ENCODE measurements around the gene SLC39A13. TPM values are rescaled to one million over a fixed set of nuclear protein-coding genes. Genes with fewer than 3 reads are reported as not detected.

Gene SLC39A13
- total RNA-seq, 1 donor from 2014 or later: 18.2 TPM

- H3K27me3 ChIP-seq (ENCODE audit: control insufficient read depth, insufficient read depth, low read length): no peaks in the 10 kb centered on the region
- no peak for TF ChIP-seq CTCF (IDR thresholded peaks at IDR 0.05; ENCODE audit: insufficient read depth, low read length, severe bottlenecking)
- peak; percentile 68 for DNase-seq (ENCODE audit: low read depth)
- no peaks in the 10 kb centered on the region for H3K36me3 ChIP-seq (ENCODE audit: control insufficient read depth, insufficient read depth, low read length)
- FAIRE-seq: no peak
- no peak overlapping the region for H3K4me3 ChIP-seq (ENCODE audit: low read depth, low read length)
These were observed 19.5 kb upstream of the SLC39A13 start for GRCh38 chr11:47388697-47389576.

GRCh38 chr11:47389577-47390421, 18.6 kb upstream of the SLC39A13 start:
- H3K4me3 ChIP-seq (ENCODE audit: low read depth, low read length): no peak overlapping the region
- no peaks in the 10 kb centered on the region for H3K36me3 ChIP-seq (ENCODE audit: control insufficient read depth, insufficient read depth, low read length)
- TF ChIP-seq CTCF (IDR thresholded peaks at IDR 0.05; ENCODE audit: insufficient read depth, low read length, severe bottlenecking): no peak
- H3K27me3 ChIP-seq (ENCODE audit: control insufficient read depth, insufficient read depth, low read length): no peaks in the 10 kb centered on the region
- no peak for DNase-seq (ENCODE audit: low read depth)
- no peak for FAIRE-seq

GRCh38 chr11:47390422-47390760, 18.0 kb upstream of the SLC39A13 start:
- Histone ChIP-seq H3K4me3 (ENCODE audit: low read depth, low read length) (no peak overlapping the region), H3K36me3 (ENCODE audit: control insufficient read depth, insufficient read depth, low read length) (no peaks in the 10 kb centered on the region), H3K27me3 (ENCODE audit: control insufficient read depth, insufficient read depth, low read length) (no peaks in the 10 kb centered on the region)
- no peak for TF ChIP-seq CTCF (IDR thresholded peaks at IDR 0.05; ENCODE audit: insufficient read depth, low read length, severe bottlenecking)
- no peak for FAIRE-seq
- no peak for DNase-seq (ENCODE audit: low read depth)

GRCh38 chr11:47391077-47391583, 17.3 kb upstream of the SLC39A13 start:
- H3K36me3 ChIP-seq (ENCODE audit: control insufficient read depth, insufficient read depth, low read length): no peaks in the 10 kb centered on the region
- no peaks in the 10 kb centered on the region for H3K27me3 ChIP-seq (ENCODE audit: control insufficient read depth, insufficient read depth, low read length)
- no peak overlapping the region for H3K4me3 ChIP-seq (ENCODE audit: low read depth, low read length)
- TF ChIP-seq CTCF (IDR thresholded peaks at IDR 0.05; ENCODE audit: insufficient read depth, low read length, severe bottlenecking): no peak
- no peak for FAIRE-seq
- no peak for DNase-seq (ENCODE audit: low read depth)

- DNase-seq (ENCODE audit: low read depth) (no peak), FAIRE-seq (no peak)
- TF ChIP-seq CTCF (IDR thresholded peaks at IDR 0.05; ENCODE audit: insufficient read depth, low read length, severe bottlenecking): no peak
- Histone ChIP-seq H3K4me3 (ENCODE audit: low read depth, low read length) (no peak overlapping the region), H3K36me3 (ENCODE audit: control insufficient read depth, insufficient read depth, low read length) (no peaks in the 10 kb centered on the region), H3K27me3 (ENCODE audit: control insufficient read depth, insufficient read depth, low read length) (no peaks in the 10 kb centered on the region)
These were observed 16.5 kb upstream of the SLC39A13 start for GRCh38 chr11:47391711-47392432.
